Measurements from ENCODE around the gene FLT1. TPM values are rescaled to one million over a fixed set of nuclear protein-coding genes. Genes with fewer than 3 reads are reported as not detected.

Gene FLT1
- total and polyA plus RNA-seq, 12 donors, result 15.2 to 76.3 (median 44.5) TPM

GRCh38 chr13:28376604-28377003 lies 118.3 kb downstream of the FLT1 start:
- ATAC-seq (peak in 3 of 8 donors; percentile 27 to 69 (median 38)), DNase-seq (no peak)
- TF ChIP-seq CTCF (IDR thresholded peaks at IDR 0.05), result peak in 2 of 9 donors; percentile 22 to 27
- WGBS, 2 donors, result 41 to 52% methylated on average over 2 of the region's 2 CpGs
- no peaks in the 10 kb centered on the region for H3K9me3 ChIP-seq
- intact Hi-C loops (cut with DNase I), result no loop called here
- peaks cover 0 to 48% (median 0%) of the 10 kb centered on the region in 9 donors for H3K36me3 ChIP-seq
- H3K27ac ChIP-seq, result peak overlapping the region in 1 of 10 donors; percentile 44
- H3K27me3 ChIP-seq, result peaks cover 0 to 57% (median 0%) of the 10 kb centered on the region in 7 donors
- H3K4me3 ChIP-seq, result no peak overlapping the region
- peaks cover 0 to 33% (median 24%) of the 10 kb centered on the region in 9 donors for H3K4me1 ChIP-seq

DNA sequence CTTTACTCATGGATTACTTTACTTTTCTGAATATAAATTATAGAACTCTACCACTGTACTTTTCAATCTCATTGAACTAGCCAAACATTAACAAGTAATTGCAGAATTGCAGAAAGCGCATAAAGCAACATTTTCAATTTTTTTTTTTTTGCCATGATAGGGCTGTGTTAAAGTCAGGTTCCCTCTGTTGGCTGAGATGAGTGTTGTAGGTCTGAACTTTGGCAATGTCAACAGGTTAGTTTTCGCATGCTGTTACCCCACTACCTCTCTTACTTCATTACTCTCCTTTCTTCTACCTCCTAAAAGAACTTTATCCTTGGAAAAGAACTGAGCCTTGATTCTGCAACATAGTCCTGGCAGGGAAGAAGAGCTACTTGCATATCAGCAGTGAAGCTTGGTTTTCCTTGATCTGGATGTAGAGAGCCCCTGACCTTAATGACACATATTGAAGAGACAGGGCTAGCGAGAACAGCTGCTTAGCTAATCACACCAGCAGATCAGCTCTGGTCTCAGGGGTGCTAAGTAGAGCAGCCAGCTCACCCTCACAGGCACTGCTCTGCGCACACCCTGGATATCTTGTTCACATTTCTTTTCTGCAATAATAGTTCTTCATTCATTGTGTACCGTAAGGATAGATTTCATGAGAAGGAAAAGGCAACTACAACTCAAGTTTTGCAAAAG lies 119.5 kb downstream of the FLT1 start:
- no peak for TF ChIP-seq CTCF (IDR thresholded peaks at IDR 0.05)
- H3K36me3 ChIP-seq, result peaks cover 0 to 44% (median 0%) of the 10 kb centered on the region in 9 donors
- H3K27ac ChIP-seq, result peak overlapping the region in 1 of 10 donors; percentile 22
- H3K4me3 ChIP-seq, result no peak overlapping the region
- no peak for ATAC-seq
- no peak for DNase-seq
- H3K9me3 ChIP-seq, result no peaks in the 10 kb centered on the region
- 69 to 73% methylated on average over 5 of the region's 5 CpGs for WGBS, 2 donors
- H3K27me3 ChIP-seq, result peaks cover 0 to 67% (median 0%) of the 10 kb centered on the region in 7 donors
- H3K4me1 ChIP-seq, result peaks cover 0 to 32% (median 19%) of the 10 kb centered on the region in 9 donors
- intact Hi-C loops (cut with DNase I), result no loop called here

GRCh38 chr13:28373810-28374209 lies 121.1 kb downstream of the FLT1 start:
- peaks cover 0 to 71% (median 0%) of the 10 kb centered on the region in 7 donors for H3K27me3 ChIP-seq
- H3K4me1 ChIP-seq, result peaks cover 0 to 19% (median 13%) of the 10 kb centered on the region in 9 donors
- no peak for TF ChIP-seq CTCF (IDR thresholded peaks at IDR 0.05)
- H3K4me3 ChIP-seq, result no peak overlapping the region
- no peak overlapping the region for H3K27ac ChIP-seq
- no peaks in the 10 kb centered on the region for H3K9me3 ChIP-seq
- intact Hi-C loops (cut with DNase I), result no loop called here
- H3K36me3 ChIP-seq, result peaks cover 0 to 49% (median 0%) of the 10 kb centered on the region in 9 donors
- DNase-seq (no peak), ATAC-seq (no peak)
- WGBS, 2 donors, result 73 to 76% methylated on average over 3 of the region's 3 CpGs

DNA sequence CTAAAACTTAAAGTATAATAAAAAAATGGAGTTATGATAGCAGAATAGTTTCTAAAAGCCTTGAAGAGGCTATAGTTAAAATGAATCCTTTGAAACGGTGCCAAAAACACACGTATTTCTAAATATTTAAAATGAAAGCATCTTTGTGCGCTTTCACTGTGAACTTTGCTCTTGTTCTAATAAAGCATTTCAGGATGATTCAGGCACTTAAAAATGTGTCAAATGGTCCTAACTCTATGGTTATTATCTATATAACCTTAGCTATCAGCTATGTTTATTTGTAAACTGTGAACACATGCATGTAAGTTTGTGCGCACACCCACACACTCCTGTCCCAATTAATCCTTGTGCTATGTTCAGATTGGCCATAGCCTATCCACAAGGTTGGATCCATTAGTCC lies 124.5 kb downstream of the FLT1 start:
- H3K27ac ChIP-seq, result no peak overlapping the region
- peaks cover 0 to 11% (median 0%) of the 10 kb centered on the region in 9 donors for H3K4me1 ChIP-seq
- H3K9me3 ChIP-seq, result no peaks in the 10 kb centered on the region
- H3K4me3 ChIP-seq, result no peak overlapping the region
- 89 to 92% methylated on average over 4 of the region's 4 CpGs for WGBS, 2 donors
- no peak for TF ChIP-seq CTCF (IDR thresholded peaks at IDR 0.05)
- peaks cover 0 to 50% (median 0%) of the 10 kb centered on the region in 7 donors for H3K27me3 ChIP-seq
- DNase-seq, result no peak
- intact Hi-C loops (cut with DNase I), result no loop called here
- peaks cover 0 to 73% (median 0%) of the 10 kb centered on the region in 9 donors for H3K36me3 ChIP-seq
- ATAC-seq, result no peak
